NCI-H2107 (cell line): Measurements from ENCODE around the gene GATAD2A.

ENCODE experiments used
- DNase-seq: peaks from one replicate; lab custom pipeline; 2025; lab: John Stamatoyannopoulos, UW

Gene GATAD2A

GRCh38 chr19:19513682-19514081, 108.2 kb downstream of the GATAD2A start:
- DNase-seq = no peak

- no peak for DNase-seq
Measured at GRCh38 chr19:19514215-19514657, 108.8 kb downstream of the GATAD2A start.

GRCh38 chr19:19514881-19515641, 109.6 kb downstream of the GATAD2A start, which contains the start of gene TSSK6:
Gene TSSK6 (minus strand): TSS chr19:19515548. CDS start chr19:19515427, 121 bp downstream.
- no peak for DNase-seq

- DNase-seq = peak; percentile 69
Measured at GRCh38 chr19:19515642-19516519, 110.4 kb downstream of the GATAD2A start, which contains the start of gene NDUFA13. Gene NDUFA13 (plus strand): TSS chr19:19516225. CDS start chr19:19516239, 14 bp downstream.

- no peak for DNase-seq
Measured at GRCh38 chr19:19517235-19517619, 111.8 kb downstream of the GATAD2A start.

- no peak for DNase-seq
Measured at GRCh38 chr19:19520989-19521388, 115.5 kb downstream of the GATAD2A start.

GRCh38 chr19:19523177-19523576, 117.7 kb downstream of the GATAD2A start:
- DNase-seq = no peak

- no peak for DNase-seq
Measured at GRCh38 chr19:19524053-19524452, 118.6 kb downstream of the GATAD2A start.

- DNase-seq = no peak
Measured at GRCh38 chr19:19525611-19526380, 120.3 kb downstream of the GATAD2A start.

- DNase-seq = no peak
Measured at GRCh38 chr19:19526581-19527370, 121.3 kb downstream of the GATAD2A start.

- DNase-seq = no peak
Measured at GRCh38 chr19:19527371-19527656, 121.8 kb downstream of the GATAD2A start.

- no peak for DNase-seq
Measured at GRCh38 chr19:19527674-19528625, 122.5 kb downstream of the GATAD2A start.

- DNase-seq = no peak
Measured at GRCh38 chr19:19528721-19529490, 123.4 kb downstream of the GATAD2A start, which contains the start of gene YJEFN3. Gene YJEFN3 (plus strand): TSS chr19:19528911. CDS start chr19:19528933, 22 bp downstream.

- no peak for DNase-seq
Measured at GRCh38 chr19:19529783-19530422, 124.4 kb downstream of the GATAD2A start.

- no peak for DNase-seq
Measured at GRCh38 chr19:19530423-19530804, 124.9 kb downstream of the GATAD2A start.

- DNase-seq = no peak
Measured at GRCh38 chr19:19530889-19531288, 125.4 kb downstream of the GATAD2A start.

- peak; percentile 59 for DNase-seq
Measured at GRCh38 chr19:19531951-19532805, 126.7 kb downstream of the GATAD2A start.
